ENCODE measurements around the gene KRTAP12-2.

DNA sequence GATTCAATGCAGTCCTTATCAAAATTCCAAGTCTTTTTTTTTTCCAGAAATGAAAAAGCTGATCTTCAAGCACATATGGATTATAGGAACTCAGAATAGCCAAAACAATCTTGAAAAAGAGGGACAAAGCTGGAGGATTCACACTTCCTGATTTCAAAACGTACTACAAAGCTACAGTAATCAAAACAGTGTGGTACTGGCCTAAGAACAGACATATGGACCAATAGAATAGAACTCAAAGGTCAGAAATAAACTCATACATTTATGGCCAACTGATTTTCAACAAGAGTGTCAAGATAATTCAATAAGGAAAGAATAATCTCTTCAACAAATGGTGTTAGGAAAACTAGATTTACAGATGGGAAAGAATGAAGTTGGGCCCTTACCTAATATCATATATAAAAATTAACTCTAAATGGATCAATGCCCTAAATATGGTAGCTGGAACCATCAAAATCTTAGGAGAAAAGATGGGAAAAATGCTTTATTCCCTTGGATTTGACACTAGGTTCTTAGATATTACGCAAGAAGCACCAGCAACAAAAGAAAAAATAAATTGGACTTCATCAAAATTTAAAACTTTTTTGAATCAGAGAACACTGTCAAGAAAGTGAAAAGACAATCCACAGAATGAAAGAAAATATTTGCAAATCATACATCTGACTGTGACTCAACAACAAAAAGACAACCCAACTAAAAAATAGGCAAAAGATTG, 26.2 kb upstream of the KRTAP12-2 start:
- no peak for TF ChIP-seq POLR2A (IDR thresholded peaks at IDR 0.05; ENCODE audit: low read length)
- TF ChIP-seq GATA1 (IDR thresholded peaks at IDR 0.05; ENCODE audit: low read depth, low read length) = no peak

Measured in erythroblast (primary cell).